ENCODE data around the gene PHACTR2.

- TF ChIP-seq EZH2 (conservative IDR thresholded peaks at IDR 0.05; ENCODE audit: low read depth, low read length) (no peak), HNRNPUL1 (IDR thresholded peaks at IDR 0.05; ENCODE audit: low read depth, low read length) (no peak), CHD2 (IDR thresholded peaks at IDR 0.05; ENCODE audit: low read depth, low read length) (no peak), USF2 (IDR thresholded peaks at IDR 0.05; ENCODE audit: low read depth, low read length) (no peak), USF2 (CRISPR knock-in tag; IDR thresholded peaks at IDR 0.05; ENCODE audit: borderline replicate concordance) (no peak), ZBTB33 (CRISPR knock-in tag; IDR thresholded peaks at IDR 0.05) (no peak), CTCF (CRISPR knock-in tag; IDR thresholded peaks at IDR 0.05) (no peak), RFX5 (IDR thresholded peaks at IDR 0.05; ENCODE audit: low read depth, low read length) (no peak)
Observed at GRCh38 chr6:143761074-143761473, 83.3 kb downstream of the PHACTR2 start.

All from HepG2 (cell line).